Osteoblast (primary cell): ENCODE results near the gene TBX3. TPM values are rescaled to one million over a fixed set of nuclear protein-coding genes. Genes with fewer than 3 reads are reported as not detected.

ENCODE experiments used
- DNase-seq: peaks from one replicate; pipeline ENCODE4 v3.0.0; 2011; ENCODE audit warnings: low spot score, mixed read lengths; ENCODE audit not compliant: insufficient read length; ENCODE audit errors: missing footprints
- H2AFZ ChIP-seq: 2 replicates; pipeline ENCODE4 v1.6.0; 2011; ENCODE audit warnings: mild to moderate bottlenecking, low read length
- H3K27ac ChIP-seq: 2 replicates; pipeline ENCODE4 v1.5.1; 2011; ENCODE audit warnings: mild to moderate bottlenecking, low read depth, low read length, moderate library complexity
- H3K27me3 ChIP-seq: 2 replicates; pipeline ENCODE4 v1.6.0; 2012; ENCODE audit warnings: mild to moderate bottlenecking, control low read depth, inconsistent platforms, low read length, moderate library complexity; ENCODE audit not compliant: insufficient read depth
- H3K36me3 ChIP-seq: 2 replicates; pipeline ENCODE4 v1.5.1; 2011; ENCODE audit warnings: mild to moderate bottlenecking, low read length, control low read depth, moderate library complexity; ENCODE audit not compliant: insufficient read depth
- H3K4me1 ChIP-seq: 2 replicates; pipeline ENCODE4 v1.5.1; 2011; ENCODE audit warnings: mild to moderate bottlenecking, low read length, control low read depth, moderate library complexity; ENCODE audit not compliant: insufficient read depth
- H3K4me2 ChIP-seq: 2 replicates; pipeline ENCODE4 v1.6.0; 2011; ENCODE audit warnings: mild to moderate bottlenecking, low read length; ENCODE audit not compliant: insufficient read depth
- H3K4me3 ChIP-seq: fragments of 200-600 bp; sonication (generic); 3 replicates; pipeline ENCODE4 v1.5.1; 2012; ENCODE audit warnings: mild to moderate bottlenecking, low read length, inconsistent platforms; ENCODE audit not compliant: insufficient read depth
- H3K79me2 ChIP-seq: 2 replicates; pipeline ENCODE4 v1.6.0; 2012; ENCODE audit warnings: mild to moderate bottlenecking, low read length, control low read depth, inconsistent platforms; ENCODE audit not compliant: insufficient read depth
- H3K9me3 ChIP-seq: 2 replicates; pipeline ENCODE4 v1.5.1; 2011; ENCODE audit warnings: low read depth, low read length, control low read depth
- H4K20me1 ChIP-seq: 2 replicates; pipeline ENCODE4 v1.6.0; 2012; ENCODE audit warnings: mild to moderate bottlenecking, low read length, control low read depth; ENCODE audit not compliant: insufficient read depth
- CTCF ChIP-seq: IDR thresholded peaks from 2 replicates; pipeline ENCODE4 v1.5.1; 2011; ENCODE audit warnings: mild to moderate bottlenecking, low read depth, low read length, moderate library complexity; ENCODE audit errors: extremely low read depth
- total RNA-seq: library from RNA; depleted of rRNA; stranded (reverse); fragments of >200 nt; gene quantifications from 2 replicates; pipeline ENCODE4 v1.2.3, GENCODE V29; 2012

The TBX3 gene
- total RNA-seq, 1 donor, result 11.9 TPM

DNA sequence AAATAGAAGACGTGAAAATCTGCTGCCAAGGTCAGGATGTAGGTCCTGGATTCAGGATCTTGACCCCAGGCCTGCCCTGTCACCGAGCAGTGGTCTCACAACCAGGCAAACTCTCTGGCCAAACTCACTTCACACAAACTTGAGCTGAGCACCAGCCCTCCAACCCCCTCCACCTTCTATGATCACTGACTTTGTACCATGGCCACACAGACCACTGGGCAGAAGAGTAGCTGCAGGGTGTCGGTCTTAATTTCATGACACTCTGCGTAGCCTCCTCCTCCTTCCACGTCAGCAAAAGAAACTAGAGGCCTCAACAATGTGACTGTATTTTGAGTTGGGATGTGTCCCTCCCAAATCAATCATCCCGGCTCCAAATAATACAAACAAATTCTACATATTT is 7.2 kb upstream of the TBX3 start:
- H3K27me3 ChIP-seq, result peaks cover 93% of the 10 kb centered on the region
- DNase-seq, result peak; percentile 65
- no peak overlapping the region for H2AFZ ChIP-seq
- no peak for TF ChIP-seq CTCF
- H3K36me3 ChIP-seq, result no peaks in the 10 kb centered on the region
- H4K20me1 ChIP-seq, result no peaks in the 10 kb centered on the region
- no peaks in the 10 kb centered on the region for H3K4me1 ChIP-seq
- H3K4me3 ChIP-seq, result no peak overlapping the region
- no peak overlapping the region for H3K4me2 ChIP-seq
- H3K79me2 ChIP-seq, result no peaks in the 10 kb centered on the region
- no peak overlapping the region for H3K27ac ChIP-seq
- H3K9me3 ChIP-seq, result no peaks in the 10 kb centered on the region

- H3K27ac ChIP-seq, result no peak overlapping the region
- H2AFZ ChIP-seq, result no peak overlapping the region
Measured at GRCh38 chr12:114690267-114691135, 6.5 kb upstream of the TBX3 start.

DNA sequence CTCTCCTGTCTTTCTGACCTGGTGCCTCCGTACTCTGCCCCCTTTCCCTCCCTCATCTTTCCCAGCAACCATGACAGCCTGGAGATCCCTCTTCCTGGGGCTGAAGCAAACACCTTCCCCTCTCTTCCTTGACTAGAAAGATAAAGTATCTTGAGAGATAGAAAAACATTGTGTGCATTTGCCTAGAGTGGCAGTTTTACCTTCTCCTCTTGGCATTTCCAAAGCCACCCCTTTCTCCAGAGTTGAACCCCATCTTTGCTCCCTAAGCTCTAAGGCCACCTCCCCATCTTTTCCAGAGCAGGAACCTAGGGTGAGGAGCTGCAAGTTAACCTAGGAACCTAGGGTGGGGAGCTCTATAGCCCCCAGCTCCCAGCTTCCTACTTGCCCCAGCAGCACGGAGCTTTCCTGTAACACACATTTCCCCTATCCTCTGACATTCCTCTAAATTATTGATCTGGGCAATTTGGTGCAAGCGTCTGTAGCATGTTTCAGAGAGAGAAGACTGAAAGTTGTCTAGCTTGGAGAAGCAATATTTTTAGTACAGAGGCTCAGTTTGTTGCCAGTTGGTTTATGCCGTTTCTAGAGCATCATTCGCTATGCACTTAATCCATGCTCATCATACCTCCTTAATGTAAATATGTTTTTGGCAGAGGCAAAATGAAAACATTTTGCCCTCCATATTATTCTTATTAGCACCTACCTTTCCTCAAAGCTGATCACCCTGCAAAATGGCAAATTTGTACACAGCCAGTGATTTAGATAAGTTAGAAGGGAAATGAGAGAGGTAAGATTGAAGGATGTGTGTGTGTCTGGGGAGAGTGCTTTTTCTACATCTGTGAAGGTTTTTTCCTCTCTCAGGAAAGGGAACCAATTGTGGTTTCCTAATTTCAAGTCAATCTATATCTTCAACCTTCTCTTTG is 5.4 kb upstream of the TBX3 start:
- H3K9me3 ChIP-seq, result no peaks in the 10 kb centered on the region
- TF ChIP-seq CTCF, result no peak
- no peak overlapping the region for H3K4me3 ChIP-seq
- no peaks in the 10 kb centered on the region for H3K79me2 ChIP-seq
- no peak overlapping the region for H2AFZ ChIP-seq
- peak; percentile 54 for DNase-seq
- no peaks in the 10 kb centered on the region for H4K20me1 ChIP-seq
- H3K27me3 ChIP-seq, result peaks cover 74% of the 10 kb centered on the region
- H3K36me3 ChIP-seq, result no peaks in the 10 kb centered on the region
- no peak overlapping the region for H3K4me2 ChIP-seq
- no peak overlapping the region for H3K27ac ChIP-seq
- peaks cover 5% of the 10 kb centered on the region for H3K4me1 ChIP-seq

More at GRCh38 chr12:114690267-114691135, 6.5 kb upstream of the TBX3 start:
- Histone ChIP-seq H3K79me2 (no peaks in the 10 kb centered on the region), H3K4me2 (no peak overlapping the region), H3K9me3 (no peaks in the 10 kb centered on the region), H3K27me3 (peaks cover 86% of the 10 kb centered on the region), H4K20me1 (no peaks in the 10 kb centered on the region), H3K4me3 (no peak overlapping the region), H3K36me3 (no peaks in the 10 kb centered on the region), H3K4me1 (no peaks in the 10 kb centered on the region)
- TF ChIP-seq CTCF, result no peak
- peak; percentile 73 for DNase-seq
